SK-N-SH (cell line): ENCODE measurements around the gene ANKFN1.

Experiments used
- CTCF ChIP-seq: fragments of 200-600 bp; sonication (generic); IDR thresholded peaks from 2 replicates; pipeline ENCODE4 v1.6.1; 2017; ENCODE audit warnings: antibody characterized with exemption, mild to moderate bottlenecking, moderate library complexity
- EP300 ChIP-seq, 2 experiments: IDR thresholded peaks; 2 replicates each; pipeline versions ENCODE4 v1.4.0 to v1.6.1; 2012; ENCODE audit warnings: borderline replicate concordance in 1 of 2, low read depth in 1 of 2, low read length in 1 of 2
- JUND ChIP-seq: IDR thresholded peaks from 2 replicates; pipeline ENCODE4 v1.4.0; 2012
- MAX ChIP-seq: IDR thresholded peaks from 2 replicates; pipeline ENCODE4 v1.4.0; 2012; ENCODE audit warnings: low read depth
- MXI1 ChIP-seq: IDR thresholded peaks from 2 replicates; pipeline ENCODE4 v1.6.1; 2012; ENCODE audit warnings: mild to moderate bottlenecking, low read depth, low read length, improper control_type of control experiment
- POLR2AphosphoS5 ChIP-seq: IDR thresholded peaks from 2 replicates; pipeline ENCODE4 v1.6.1; 2012; ENCODE audit warnings: low read depth, low read length
- RAD21 ChIP-seq: IDR thresholded peaks from 2 replicates; pipeline ENCODE4 v1.6.1; 2012; ENCODE audit warnings: mild to moderate bottlenecking, low read length
- REST ChIP-seq: IDR thresholded peaks from 2 replicates; pipeline ENCODE4 v1.6.1; 2012; ENCODE audit warnings: mild to moderate bottlenecking, low read depth, low read length, moderate library complexity

GRCh38 chr17:56213031-56213430 lies 59.8 kb downstream of the ANKFN1 start:
- TF ChIP-seq MAX (no peak), RAD21 (no peak), JUND (no peak), POLR2AphosphoS5 (no peak), CTCF (no peak), EP300 (IDR thresholded peaks at IDR 0.05; ENCODE audit: borderline replicate concordance in 1 of 2, low read depth in 1 of 2, low read length in 1 of 2) (no peak), MXI1 (no peak), REST (no peak)
